Raji (cell line): ENCODE measurements around the gene ATP5IF1.

Source experiments
- POLR2A ChIP-seq: IDR thresholded peaks from 2 replicates; pipeline ENCODE4 v1.6.1; 2011; ENCODE audit warnings: low read depth, low read length, control low read depth; ENCODE audit not compliant: insufficient read depth

ATP5IF1 gene

DNA sequence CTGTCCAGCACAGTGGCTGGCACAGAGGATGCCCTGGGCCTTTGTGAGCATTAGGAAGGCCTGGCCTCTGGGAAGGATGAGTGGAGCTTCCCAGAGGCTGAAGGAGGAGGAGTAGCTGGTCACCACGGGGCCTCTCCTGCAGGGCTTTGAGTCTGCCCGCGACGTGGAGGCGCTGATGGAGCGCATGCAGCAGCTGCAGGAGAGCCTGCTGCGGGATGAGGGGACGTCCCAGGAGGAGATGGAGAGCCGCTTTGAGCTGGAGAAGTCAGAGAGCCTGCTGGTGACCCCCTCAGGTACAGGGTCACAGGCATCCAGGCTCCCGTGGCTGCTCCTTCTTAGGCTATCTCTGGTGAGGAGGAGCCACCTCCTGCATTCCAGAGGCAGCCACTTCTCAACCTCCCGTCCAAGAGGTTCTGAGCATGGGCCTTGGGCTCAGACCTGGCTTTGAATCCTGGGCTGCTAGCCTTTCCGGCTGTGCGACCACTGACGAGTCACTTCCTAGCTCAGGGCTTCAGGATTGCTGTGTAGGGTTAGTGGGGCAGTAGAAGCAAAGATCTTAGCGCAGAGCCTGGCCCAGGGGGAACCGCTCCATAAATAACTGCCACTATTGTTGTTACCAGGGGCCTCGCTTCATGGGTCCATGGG, 37.4 kb downstream of the ATP5IF1 start:
- no peak for TF ChIP-seq POLR2A

- no peak for TF ChIP-seq POLR2A
Observed at GRCh38 chr1:28278763-28279162, 42.8 kb downstream of the ATP5IF1 start.

- no peak for TF ChIP-seq POLR2A
Observed at GRCh38 chr1:28279721-28280120, 43.8 kb downstream of the ATP5IF1 start.

- TF ChIP-seq POLR2A, result no peak
Observed at GRCh38 chr1:28280501-28280900, 44.6 kb downstream of the ATP5IF1 start.

DNA sequence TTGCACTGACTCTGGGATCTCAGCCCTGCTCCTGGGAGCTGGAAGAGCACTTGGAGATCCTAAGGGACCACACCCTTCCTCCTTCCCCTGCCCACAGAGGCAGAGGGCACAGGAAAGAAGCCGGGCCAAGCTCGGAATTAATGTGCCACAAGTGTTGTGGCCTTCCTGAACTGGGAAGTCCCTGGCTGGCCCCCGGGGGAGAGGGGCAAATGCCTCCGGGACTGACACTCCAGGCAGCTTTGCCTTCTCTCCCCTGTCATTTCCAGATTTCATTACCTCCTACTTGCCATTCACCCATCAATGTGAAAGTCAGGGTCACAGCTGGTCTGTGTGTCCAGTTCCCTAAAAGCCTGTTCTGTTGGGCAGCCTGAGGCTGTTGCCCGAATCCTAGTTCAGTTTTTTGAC, 45.1 kb downstream of the ATP5IF1 start:
- TF ChIP-seq POLR2A, result no peak

GRCh38 chr1:28281608-28282425, 45.9 kb downstream of the ATP5IF1 start:
- TF ChIP-seq POLR2A, result no peak

- no peak for TF ChIP-seq POLR2A
Observed at GRCh38 chr1:28282426-28283407, 46.8 kb downstream of the ATP5IF1 start.

- TF ChIP-seq POLR2A, result no peak
Observed at GRCh38 chr1:28286111-28286510, 50.2 kb downstream of the ATP5IF1 start.
